Astrocyte of the hippocampus (primary cell): Measurements from ENCODE around the gene ITCH.
"Not testable (repeated sequence)": the region's sequence is repeated elsewhere in the genome, so short reads cannot be mapped to it uniquely, and the experiment has no call there.

Experiments
- DNase-seq: peaks from one replicate; pipeline ENCODE4 v3.0.0; 2011; ENCODE audit warnings: low read depth, low spot score

Gene ITCH

GRCh38 chr20:34377072-34377847 lies 14.2 kb downstream of the ITCH start:
- no peak for DNase-seq

GRCh38 chr20:34382174-34382573 lies 19.1 kb downstream of the ITCH start:
- no peak for DNase-seq

- DNase-seq, result not testable (repeated sequence)
These were observed 19.9 kb downstream of the ITCH start for GRCh38 chr20:34382877-34383455.

- DNase-seq, result no peak
These were observed 22.4 kb downstream of the ITCH start for GRCh38 chr20:34385464-34385863.

DNA sequence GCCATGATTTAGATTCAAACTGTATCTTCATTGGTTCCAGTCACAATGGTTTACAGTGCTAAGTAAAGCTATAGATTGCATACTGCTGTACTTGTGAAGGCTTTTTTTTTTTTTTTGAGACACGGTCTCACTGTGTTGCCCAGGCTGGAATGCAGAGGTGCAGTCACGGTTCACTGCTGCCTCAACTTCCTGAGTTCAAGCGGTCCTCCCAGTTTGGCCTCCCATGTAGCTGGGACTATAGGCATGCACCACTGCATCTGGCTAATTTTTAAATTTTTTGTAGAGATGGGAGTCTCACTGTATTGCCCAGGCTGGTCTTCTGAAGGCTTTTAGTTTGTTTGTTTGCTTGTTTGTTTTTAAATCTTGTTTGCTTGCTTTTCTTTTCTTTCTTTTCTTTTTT lies 24.9 kb downstream of the ITCH start:
- no peak for DNase-seq

DNA sequence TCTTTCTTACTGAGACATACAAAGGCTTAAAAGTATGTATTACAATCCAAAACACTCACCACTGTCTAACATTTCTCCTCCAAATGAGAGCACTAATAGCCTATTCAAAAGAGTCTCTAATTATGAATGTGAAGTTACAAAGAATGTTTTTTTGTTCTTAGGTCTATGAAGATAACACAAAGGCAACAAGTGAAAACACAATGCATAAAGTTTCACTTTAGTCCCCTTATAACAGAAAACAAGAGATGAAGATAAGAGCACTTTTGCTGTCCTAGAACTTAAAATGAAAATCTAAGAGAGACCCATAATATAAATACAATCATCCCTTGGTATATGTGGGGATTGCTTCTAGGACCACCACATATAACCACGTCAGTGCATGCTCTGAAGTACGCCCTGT lies 25.6 kb downstream of the ITCH start:
- no peak for DNase-seq

DNA sequence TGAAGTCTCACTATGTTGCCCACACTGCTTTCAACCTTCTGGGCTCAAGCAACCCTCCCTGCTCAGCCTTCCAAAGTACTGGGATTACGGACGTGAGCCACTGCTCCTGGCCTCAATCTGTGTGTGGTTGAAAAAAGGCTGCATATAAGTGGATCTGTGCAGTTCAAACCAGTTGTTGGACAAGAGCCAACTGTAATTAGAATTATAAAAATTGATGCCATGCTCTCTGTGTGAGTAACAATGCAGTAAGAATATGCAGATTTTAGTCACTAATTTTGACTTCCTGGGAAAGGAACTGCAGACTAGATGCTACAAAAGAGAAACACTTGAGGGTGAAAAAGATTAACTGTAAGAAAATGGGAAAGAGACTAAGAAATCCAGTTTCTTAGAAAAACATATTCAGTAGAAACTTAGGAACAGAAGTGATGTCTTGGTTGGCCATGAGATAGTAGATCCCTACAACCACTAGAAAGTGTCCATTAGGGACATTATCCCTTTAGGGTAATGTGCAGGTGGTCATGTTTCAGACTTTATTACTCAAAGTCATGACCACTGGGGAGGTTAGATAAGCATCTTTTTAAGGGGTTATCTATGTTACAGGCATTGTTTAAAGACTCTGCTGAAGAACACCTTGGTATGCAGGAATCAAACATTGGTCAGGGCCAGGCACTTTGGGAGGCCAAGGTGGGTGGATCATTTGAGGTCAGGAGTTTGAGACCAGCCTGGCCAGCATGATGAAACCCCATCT lies 26.3 kb downstream of the ITCH start:
- DNase-seq, result peak; percentile 23

DNA sequence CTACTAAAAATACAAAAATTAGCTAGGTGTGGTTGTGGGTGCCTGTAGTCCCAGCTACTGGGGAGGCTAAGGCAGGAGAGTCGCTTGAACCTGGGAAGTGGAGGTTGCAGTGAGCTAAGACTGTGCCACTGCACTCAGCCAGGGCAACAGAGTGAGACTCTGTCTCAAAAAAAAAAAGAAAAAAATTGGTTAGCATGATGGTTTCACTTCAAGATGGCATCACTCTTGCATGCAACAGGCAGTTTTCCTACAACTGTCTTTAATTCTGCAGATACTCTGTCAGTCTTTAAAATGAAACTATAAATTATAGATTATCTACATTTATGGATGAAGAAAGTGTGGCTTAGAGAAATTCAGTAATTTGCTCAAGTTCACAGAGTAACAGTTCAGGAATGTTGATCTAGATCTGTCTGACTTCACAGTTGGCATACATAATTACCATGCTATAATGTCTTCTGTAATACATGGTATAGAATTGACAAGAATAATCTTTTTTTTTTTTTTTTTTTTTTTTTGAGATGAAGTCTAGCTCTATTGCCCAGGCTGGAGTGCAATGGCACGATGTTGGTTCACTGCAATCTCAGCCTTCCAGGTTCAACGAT lies 27.0 kb downstream of the ITCH start:
- DNase-seq, result no peak

DNA sequence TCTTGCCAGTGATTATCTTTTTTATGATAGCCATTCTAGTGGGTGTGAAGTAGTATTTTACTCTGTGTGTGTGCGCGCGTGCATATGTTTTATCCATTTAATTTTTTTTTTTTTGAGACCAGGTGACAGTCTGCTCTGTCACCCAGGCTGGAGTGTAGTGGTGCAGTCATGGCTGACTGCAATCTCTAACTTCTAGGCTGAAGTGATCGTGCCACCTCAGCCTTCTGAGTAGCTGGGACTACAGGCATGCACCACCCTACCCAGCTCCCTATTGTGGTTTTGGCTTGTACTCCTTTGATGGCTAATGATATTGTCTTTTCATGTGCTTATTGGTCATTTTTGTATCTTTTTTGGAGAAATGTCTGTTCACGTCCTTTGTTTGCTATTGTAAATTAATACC lies 33.3 kb downstream of the ITCH start:
- DNase-seq, result no peak

GRCh38 chr20:34397096-34397495 lies 34.0 kb downstream of the ITCH start:
- no peak for DNase-seq

- peak; percentile 74 for DNase-seq
These were observed 37.7 kb downstream of the ITCH start for GRCh38 chr20:34400776-34401175.

- no peak for DNase-seq
These were observed 38.8 kb downstream of the ITCH start for GRCh38 chr20:34401741-34402455.

GRCh38 chr20:34402461-34402860 lies 39.4 kb downstream of the ITCH start:
- no peak for DNase-seq

DNA sequence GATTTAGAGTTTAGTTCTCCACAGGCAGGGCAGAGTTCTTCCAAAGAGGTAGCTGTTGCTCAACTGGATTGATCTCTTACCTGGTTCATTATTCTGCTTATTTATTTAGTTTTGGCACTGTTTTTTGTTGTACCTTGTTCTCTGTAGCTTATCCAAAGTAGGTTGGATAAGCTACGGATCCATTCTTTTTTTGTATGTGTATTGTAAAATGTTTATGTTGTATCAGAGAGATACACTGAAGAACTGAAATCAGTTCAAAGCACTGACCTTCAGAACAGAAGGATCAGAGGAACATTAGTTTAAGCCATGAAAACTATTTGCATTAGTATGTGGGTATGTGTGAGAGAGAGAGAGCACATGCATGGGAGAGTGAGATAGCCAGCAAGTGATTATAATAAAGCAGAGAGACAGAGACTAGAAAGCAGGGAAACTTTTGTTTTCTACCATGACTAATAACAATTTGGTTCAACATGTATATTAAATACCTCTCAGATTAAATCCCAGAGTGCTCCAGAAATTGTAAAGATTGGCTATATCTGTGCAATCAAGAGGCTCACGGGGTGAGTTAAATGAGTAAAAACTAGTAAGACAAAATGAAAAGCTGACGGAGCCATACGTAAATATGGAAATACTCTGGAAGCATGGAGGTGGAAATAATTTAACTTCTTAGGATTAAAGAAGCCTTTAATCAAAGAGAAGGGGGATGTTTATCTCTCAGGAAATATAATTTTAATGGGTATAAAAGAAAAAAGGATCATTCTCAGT lies 40.2 kb downstream of the ITCH start:
- DNase-seq, result no peak

GRCh38 chr20:34403908-34404307 lies 40.8 kb downstream of the ITCH start:
- no peak for DNase-seq

DNA sequence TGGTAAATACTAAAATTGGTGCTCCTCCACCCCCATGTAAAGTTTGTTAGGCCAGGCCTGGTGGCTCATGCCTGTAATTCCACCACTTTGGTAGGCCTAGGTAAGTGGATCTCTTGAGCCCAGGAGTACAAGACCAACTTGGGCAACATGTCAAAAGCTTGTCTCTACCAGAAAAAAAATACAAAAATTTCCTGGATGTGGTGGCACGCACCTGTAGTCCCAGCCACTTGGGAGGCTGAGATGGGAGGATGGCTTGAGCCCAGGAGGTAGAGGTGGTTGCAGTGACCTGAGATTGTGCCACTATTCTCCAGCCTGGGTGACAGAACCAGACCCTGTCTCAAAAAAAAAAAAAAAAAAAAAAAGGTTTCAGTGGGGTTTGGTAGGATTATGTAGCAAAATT lies 41.7 kb downstream of the ITCH start:
- no peak for DNase-seq

DNA sequence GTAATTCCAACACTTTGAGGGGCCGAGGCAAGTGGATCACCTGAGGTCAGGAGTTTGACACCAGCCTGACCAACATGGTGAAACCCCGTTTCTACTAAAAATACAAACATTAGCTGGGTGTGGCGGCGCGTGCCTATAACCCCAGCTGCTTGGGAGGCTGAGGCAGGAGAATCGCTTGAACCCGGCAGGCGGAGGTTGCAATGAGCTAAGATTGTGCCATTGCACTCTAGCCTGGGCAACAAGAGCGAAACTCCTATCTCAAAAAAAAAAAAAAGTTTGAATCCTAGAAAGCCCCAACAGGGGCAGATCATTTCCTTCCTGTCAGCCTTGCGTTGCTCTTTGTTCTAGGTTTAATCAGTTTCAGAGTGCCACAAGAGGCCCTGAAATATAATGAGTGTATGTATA lies 42.2 kb downstream of the ITCH start:
- DNase-seq, result not testable (repeated sequence)

- not testable (repeated sequence) for DNase-seq
These were observed 42.9 kb downstream of the ITCH start for GRCh38 chr20:34405942-34406341.

DNA sequence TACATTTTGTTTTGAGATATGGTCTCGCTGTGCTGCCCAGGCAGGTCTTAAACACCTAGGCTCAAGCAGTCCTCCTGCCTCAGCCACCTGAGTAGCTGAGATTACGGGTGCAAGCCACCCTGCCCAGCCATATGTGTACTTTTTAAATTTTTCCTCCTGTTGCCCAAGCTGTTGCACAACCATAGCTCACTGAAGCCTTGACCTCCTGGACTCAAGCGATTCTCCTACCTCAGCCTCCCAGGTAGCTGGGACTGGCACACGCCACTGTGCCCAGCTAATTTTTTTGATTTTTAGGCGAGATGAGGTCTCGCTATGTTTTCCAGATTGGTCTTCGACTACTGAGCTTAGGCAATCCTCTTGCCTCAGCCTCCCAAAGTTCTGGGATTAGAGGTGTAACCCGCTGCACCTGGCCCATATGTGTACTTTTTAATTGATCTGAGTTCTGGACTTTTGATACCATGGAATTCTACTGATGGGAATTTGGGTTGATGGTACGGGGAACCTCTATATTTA lies 44.9 kb downstream of the ITCH start:
- DNase-seq, result no peak

DNA sequence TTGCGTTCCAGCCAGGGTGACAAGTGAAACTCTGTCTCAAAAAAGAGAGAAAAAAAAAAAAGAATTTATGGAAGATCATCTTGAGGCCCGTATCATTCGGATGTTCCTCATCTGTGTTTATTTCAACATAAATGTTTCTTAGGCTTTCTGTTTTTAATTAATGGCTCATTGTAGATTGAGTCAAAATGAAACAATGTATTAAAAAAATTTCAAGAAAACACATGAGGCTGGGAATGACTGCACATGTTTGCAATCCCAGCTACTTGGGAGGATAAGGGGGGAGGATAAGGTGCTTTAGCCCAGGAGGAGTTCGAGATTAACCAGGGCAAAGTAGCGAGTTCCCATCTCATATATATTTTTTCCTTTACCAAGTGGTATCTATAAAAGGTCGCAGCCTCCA lies 47.3 kb downstream of the ITCH start:
- DNase-seq, result no peak

- DNase-seq, result no peak
These were observed 49.4 kb downstream of the ITCH start for GRCh38 chr20:34412453-34412852.
